RWPE2 (cell line): ENCODE results near the gene TSNAX.
"Not testable (repeated sequence)": the region's sequence is repeated elsewhere in the genome, so short reads cannot be mapped to it uniquely, and the experiment has no call there.

Experiments used
- ATAC-seq: fragments of 200-7000 bp; cut with Tn5 transposase; 3 replicates; pipeline ENCODE4 v1.9.1; 2021; ENCODE audit warnings: low read depth
- DNase-seq: peaks from one replicate; pipeline ENCODE4 v3.0.0-alpha.2; 2020; ENCODE audit warnings: low spot score
- H3K27ac ChIP-seq: fragments of 450-650 bp; 2 replicates; pipeline ENCODE4 v1.5.1; 2017; ENCODE audit warnings: mild to moderate bottlenecking; ENCODE audit not compliant: poor library complexity, severe bottlenecking
- H3K27me3 ChIP-seq: fragments of 250-450 bp; sonication (Bioruptor Pico); 2 replicates; pipeline ENCODE4 v1.5.1; 2021; ENCODE audit warnings: mild to moderate bottlenecking, moderate library complexity; ENCODE audit not compliant: insufficient read depth, poor library complexity, severe bottlenecking
- H3K36me3 ChIP-seq: fragments of 250-450 bp; sonication (Bioruptor Pico); 2 replicates; pipeline ENCODE4 v1.5.1; 2020; ENCODE audit warnings: low read depth, mild to moderate bottlenecking, moderate library complexity
- H3K4me1 ChIP-seq: fragments of 250-450 bp; sonication (Bioruptor Pico); 2 replicates; pipeline ENCODE4 v1.5.1; 2021; ENCODE audit warnings: mild to moderate bottlenecking, moderate library complexity; ENCODE audit not compliant: insufficient read depth, poor library complexity, severe bottlenecking
- H3K4me3 ChIP-seq: fragments of 250-450 bp; sonication (Bioruptor Pico); 2 replicates; pipeline ENCODE4 v1.5.1; 2021; ENCODE audit warnings: mild to moderate bottlenecking, moderate library complexity; ENCODE audit not compliant: severe bottlenecking
- H3K9me3 ChIP-seq: fragments of 250-450 bp; sonication (Bioruptor Pico); 2 replicates; pipeline ENCODE4 v1.5.1; 2021; ENCODE audit warnings: mild to moderate bottlenecking, moderate library complexity; ENCODE audit not compliant: severe bottlenecking
- TF ChIP-seq, protein P1 (sequence below): fragments of 450-650 bp; IDR thresholded peaks from one replicate; pipeline ENCODE4 v1.5.1; 2017; ENCODE audit warnings: mild to moderate bottlenecking, moderate library complexity; ENCODE audit not compliant: poor library complexity, severe bottlenecking

Gene TSNAX

DNA sequence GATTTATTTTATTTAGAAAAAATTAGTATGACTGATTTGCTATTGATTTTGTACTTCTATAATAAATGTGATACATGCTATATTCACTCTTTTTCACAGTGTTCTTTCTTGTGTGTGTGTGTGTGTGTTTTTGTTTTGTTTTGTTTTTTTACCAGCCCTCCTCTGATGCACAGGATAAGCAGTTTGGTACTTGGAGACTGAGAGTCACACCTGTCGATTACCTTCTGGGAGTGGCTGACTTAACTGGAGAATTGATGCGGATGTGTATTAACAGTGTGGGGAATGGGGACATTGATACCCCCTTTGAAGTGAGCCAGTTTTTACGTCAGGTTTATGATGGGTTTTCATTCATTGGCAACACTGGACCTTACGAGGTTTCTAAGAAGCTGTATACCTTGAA, 35.9 kb downstream of the TSNAX start:
- DNase-seq (no peak), ATAC-seq (no peak)
- Histone ChIP-seq H3K27ac (no peak overlapping the region), H3K27me3 (no peaks in the 10 kb centered on the region), H3K4me3 (no peak overlapping the region), H3K4me1 (no peaks in the 10 kb centered on the region), H3K9me3 (no peaks in the 10 kb centered on the region), H3K36me3 (peaks cover 25% of the 10 kb centered on the region)
- TF ChIP-seq, protein P1, sequence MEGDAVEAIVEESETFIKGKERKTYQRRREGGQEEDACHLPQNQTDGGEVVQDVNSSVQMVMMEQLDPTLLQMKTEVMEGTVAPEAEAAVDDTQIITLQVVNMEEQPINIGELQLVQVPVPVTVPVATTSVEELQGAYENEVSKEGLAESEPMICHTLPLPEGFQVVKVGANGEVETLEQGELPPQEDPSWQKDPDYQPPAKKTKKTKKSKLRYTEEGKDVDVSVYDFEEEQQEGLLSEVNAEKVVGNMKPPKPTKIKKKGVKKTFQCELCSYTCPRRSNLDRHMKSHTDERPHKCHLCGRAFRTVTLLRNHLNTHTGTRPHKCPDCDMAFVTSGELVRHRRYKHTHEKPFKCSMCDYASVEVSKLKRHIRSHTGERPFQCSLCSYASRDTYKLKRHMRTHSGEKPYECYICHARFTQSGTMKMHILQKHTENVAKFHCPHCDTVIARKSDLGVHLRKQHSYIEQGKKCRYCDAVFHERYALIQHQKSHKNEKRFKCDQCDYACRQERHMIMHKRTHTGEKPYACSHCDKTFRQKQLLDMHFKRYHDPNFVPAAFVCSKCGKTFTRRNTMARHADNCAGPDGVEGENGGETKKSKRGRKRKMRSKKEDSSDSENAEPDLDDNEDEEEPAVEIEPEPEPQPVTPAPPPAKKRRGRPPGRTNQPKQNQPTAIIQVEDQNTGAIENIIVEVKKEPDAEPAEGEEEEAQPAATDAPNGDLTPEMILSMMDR, result no peak

DNA sequence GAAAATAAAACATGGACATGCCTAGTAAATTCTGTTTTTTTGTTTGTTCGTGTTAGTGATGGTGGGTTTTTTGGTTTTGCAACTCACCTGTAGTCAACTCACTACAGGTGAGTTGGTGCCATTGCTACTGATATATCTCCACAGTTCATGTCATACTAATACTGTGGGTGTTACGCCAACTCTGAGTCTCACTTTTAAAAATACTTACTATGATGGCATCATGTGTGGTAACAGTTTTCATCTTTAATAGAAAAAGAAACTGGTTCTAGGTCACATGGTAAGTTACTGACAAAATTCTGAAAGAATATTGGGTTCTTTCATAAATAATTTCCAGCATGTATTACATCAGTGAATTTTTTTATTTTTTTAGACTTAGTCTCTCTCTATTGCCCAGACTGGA, 38.0 kb downstream of the TSNAX start:
- Histone ChIP-seq H3K27me3 (no peaks in the 10 kb centered on the region), H3K9me3 (no peaks in the 10 kb centered on the region), H3K27ac (no peak overlapping the region), H3K4me1 (no peaks in the 10 kb centered on the region), H3K36me3 (peaks cover 20% of the 10 kb centered on the region), H3K4me3 (no peak overlapping the region)
- ATAC-seq (no peak), DNase-seq (no peak)
- TF ChIP-seq, protein P1, result no peak

GRCh38 chr1:231570262-231570661, 41.8 kb downstream of the TSNAX start:
- H3K4me1 ChIP-seq, DNase-seq, ATAC-seq, H3K27ac ChIP-seq, H3K36me3 ChIP-seq, H3K27me3 ChIP-seq, H3K9me3 ChIP-seq, H3K4me3 ChIP-seq: not testable (repeated sequence)

DNA sequence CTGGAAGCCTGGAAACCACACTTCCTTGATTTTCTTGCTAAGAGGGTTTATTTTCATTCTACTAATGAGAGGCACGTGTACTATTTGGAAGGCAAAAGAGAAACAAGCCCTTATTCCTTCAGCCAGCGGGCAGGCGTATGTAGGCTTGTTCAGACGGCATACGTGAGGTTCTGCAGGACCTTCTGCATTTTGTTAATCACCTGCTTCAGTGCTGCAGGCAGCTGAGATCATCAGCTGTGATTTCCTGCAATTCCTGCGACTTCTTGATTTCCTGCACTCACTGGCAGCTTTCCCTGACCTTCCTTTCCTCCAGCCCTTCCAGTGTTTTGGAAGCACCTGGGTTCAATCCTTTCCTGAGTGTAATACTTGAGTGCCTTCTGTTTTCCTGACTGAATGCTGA, 43.4 kb downstream of the TSNAX start:
- Histone ChIP-seq H3K36me3 (no peaks in the 10 kb centered on the region; the same call in 1 of the 2 replicates), H3K4me1 (no peaks in the 10 kb centered on the region), H3K27me3 (no peaks in the 10 kb centered on the region), H3K4me3 (no peak overlapping the region), H3K9me3 (no peaks in the 10 kb centered on the region), H3K27ac (no peak overlapping the region)
- TF ChIP-seq, protein P1, result no peak
- no peak for ATAC-seq
- DNase-seq, result no peak

DNA sequence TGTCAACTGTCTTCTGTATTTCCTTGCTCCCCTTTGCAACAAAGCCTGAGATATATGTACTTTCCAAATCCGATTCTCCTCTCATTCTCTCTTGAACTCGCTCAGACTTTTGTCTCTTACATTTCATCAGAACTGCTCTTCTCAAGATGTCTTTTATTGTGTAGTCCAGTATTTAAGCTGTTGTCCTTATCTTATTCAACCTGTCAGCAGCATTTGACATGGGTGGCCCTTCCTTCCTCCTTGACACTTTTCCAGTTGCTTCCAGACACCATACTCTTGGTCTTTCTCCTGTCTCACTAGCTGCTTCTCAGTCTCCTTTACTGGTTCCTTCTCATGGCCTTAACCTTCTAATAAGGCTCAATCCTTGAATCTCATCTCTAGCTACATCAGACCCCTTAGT, 47.0 kb downstream of the TSNAX start:
- Histone ChIP-seq H3K9me3 (no peaks in the 10 kb centered on the region), H3K4me1 (no peaks in the 10 kb centered on the region), H3K27me3 (no peaks in the 10 kb centered on the region), H3K27ac (no peak overlapping the region), H3K36me3 (no peaks in the 10 kb centered on the region), H3K4me3 (no peak overlapping the region)
- ATAC-seq (no peak), DNase-seq (no peak)
- TF ChIP-seq, protein P1, result no peak
